ENCODE results near the gene GDPD5.

Gene GDPD5

DNA sequence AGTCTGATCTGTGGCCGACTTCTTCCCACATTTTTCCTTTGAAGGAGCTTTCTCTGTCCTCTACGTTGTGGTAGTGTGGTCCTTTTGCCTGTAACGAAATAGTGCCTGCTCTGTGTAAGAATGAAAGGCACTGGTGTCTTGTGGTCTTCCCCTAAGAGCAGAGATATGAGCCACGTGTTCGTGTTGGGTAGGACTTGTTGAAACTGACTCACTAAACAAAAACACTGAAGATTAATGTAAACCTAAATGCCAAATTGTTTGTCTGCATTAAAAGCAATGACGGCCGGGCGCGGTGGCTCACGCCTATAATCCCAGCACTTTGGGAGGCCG lies 136.5 kb downstream of the GDPD5 start:
- no peak for ATAC-seq
- no peak for TF ChIP-seq BACH2 (CRISPR knock-in tag; IDR thresholded peaks at IDR 0.05; ENCODE audit: borderline replicate concordance)
- TF ChIP-seq, protein P1, sequence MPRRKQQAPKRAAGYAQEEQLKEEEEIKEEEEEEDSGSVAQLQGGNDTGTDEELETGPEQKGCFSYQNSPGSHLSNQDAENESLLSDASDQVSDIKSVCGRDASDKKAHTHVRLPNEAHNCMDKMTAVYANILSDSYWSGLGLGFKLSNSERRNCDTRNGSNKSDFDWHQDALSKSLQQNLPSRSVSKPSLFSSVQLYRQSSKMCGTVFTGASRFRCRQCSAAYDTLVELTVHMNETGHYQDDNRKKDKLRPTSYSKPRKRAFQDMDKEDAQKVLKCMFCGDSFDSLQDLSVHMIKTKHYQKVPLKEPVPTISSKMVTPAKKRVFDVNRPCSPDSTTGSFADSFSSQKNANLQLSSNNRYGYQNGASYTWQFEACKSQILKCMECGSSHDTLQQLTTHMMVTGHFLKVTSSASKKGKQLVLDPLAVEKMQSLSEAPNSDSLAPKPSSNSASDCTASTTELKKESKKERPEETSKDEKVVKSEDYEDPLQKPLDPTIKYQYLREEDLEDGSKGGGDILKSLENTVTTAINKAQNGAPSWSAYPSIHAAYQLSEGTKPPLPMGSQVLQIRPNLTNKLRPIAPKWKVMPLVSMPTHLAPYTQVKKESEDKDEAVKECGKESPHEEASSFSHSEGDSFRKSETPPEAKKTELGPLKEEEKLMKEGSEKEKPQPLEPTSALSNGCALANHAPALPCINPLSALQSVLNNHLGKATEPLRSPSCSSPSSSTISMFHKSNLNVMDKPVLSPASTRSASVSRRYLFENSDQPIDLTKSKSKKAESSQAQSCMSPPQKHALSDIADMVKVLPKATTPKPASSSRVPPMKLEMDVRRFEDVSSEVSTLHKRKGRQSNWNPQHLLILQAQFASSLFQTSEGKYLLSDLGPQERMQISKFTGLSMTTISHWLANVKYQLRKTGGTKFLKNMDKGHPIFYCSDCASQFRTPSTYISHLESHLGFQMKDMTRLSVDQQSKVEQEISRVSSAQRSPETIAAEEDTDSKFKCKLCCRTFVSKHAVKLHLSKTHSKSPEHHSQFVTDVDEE (CRISPR knock-in tag; IDR thresholded peaks at IDR 0.05) = no peak

DNA sequence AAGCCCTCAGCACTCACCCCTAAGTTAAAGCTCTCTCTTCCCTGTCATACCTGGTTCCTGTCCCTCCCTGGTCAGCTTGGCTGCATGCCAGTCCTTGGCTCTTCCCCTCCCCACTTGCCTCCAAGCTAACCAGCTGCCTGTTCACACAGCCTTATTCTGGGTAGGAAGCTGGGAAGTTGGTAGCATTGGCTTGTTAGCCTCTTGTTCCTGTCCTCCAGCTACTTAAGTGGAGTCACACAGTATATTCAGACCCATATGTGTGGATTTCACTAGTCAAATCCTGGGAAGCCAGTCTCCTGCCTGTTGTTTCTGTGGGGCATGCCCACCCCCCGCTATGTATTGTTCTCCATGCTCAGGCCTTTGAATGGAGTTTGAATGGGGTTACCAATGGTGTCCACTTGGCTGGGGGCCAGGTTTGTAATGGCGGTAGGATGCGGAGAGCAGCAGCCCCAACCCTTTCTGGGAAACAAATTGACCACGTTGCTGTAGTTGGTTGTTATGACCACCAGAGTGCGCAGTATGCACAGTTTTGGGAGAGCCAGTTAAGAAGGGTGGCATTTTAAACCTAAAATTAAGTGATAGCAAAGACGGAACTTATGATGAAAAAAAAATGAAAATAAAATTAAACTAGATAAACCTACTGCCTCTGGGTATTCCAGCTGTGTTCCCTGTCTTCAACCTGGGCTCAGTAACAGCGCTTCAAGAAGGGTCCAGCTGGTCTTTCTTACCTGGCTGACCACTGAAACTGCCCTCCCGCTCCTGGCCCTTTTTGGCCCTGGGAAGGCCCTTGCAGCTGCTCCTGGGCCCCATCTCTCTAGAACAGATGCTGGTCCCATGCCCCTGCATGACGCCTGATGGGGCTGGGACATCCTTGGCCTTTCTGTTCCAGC lies 137.1 kb downstream of the GDPD5 start:
- TF ChIP-seq PPARA (CRISPR knock-in tag; IDR thresholded peaks at IDR 0.05; ENCODE audit: borderline replicate concordance) (no peak), ZNF70 (CRISPR knock-in tag; IDR thresholded peaks at IDR 0.05) (no peak), TOX (CRISPR knock-in tag; IDR thresholded peaks at IDR 0.05; ENCODE audit: borderline replicate concordance) (no peak), SNAI2 (CRISPR knock-in tag; IDR thresholded peaks at IDR 0.05) (no peak)
- TF ChIP-seq, protein P2, sequence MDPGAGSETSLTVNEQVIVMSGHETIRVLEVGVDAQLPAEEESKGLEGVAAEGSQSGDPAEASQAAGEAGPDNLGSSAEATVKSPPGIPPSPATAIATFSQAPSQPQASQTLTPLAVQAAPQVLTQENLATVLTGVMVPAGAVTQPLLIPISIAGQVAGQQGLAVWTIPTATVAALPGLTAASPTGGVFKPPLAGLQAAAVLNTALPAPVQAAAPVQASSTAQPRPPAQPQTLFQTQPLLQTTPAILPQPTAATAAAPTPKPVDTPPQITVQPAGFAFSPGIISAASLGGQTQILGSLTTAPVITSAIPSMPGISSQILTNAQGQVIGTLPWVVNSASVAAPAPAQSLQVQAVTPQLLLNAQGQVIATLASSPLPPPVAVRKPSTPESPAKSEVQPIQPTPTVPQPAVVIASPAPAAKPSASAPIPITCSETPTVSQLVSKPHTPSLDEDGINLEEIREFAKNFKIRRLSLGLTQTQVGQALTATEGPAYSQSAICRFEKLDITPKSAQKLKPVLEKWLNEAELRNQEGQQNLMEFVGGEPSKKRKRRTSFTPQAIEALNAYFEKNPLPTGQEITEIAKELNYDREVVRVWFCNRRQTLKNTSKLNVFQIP (CRISPR knock-in tag; IDR thresholded peaks at IDR 0.05; ENCODE audit: borderline replicate concordance, low read depth) = no peak
- TF ChIP-seq, protein P3, sequence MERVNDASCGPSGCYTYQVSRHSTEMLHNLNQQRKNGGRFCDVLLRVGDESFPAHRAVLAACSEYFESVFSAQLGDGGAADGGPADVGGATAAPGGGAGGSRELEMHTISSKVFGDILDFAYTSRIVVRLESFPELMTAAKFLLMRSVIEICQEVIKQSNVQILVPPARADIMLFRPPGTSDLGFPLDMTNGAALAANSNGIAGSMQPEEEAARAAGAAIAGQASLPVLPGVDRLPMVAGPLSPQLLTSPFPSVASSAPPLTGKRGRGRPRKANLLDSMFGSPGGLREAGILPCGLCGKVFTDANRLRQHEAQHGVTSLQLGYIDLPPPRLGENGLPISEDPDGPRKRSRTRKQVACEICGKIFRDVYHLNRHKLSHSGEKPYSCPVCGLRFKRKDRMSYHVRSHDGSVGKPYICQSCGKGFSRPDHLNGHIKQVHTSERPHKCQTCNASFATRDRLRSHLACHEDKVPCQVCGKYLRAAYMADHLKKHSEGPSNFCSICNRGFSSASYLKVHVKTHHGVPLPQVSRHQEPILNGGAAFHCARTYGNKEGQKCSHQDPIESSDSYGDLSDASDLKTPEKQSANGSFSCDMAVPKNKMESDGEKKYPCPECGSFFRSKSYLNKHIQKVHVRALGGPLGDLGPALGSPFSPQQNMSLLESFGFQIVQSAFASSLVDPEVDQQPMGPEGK (CRISPR knock-in tag; IDR thresholded peaks at IDR 0.05; ENCODE audit: borderline replicate concordance) = no peak
- TF ChIP-seq, protein P4, sequence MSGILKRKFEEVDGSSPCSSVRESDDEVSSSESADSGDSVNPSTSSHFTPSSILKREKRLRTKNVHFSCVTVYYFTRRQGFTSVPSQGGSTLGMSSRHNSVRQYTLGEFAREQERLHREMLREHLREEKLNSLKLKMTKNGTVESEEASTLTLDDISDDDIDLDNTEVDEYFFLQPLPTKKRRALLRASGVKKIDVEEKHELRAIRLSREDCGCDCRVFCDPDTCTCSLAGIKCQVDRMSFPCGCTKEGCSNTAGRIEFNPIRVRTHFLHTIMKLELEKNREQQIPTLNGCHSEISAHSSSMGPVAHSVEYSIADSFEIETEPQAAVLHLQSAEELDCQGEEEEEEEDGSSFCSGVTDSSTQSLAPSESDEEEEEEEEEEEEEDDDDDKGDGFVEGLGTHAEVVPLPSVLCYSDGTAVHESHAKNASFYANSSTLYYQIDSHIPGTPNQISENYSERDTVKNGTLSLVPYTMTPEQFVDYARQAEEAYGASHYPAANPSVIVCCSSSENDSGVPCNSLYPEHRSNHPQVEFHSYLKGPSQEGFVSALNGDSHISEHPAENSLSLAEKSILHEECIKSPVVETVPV (CRISPR knock-in tag; IDR thresholded peaks at IDR 0.05) = no peak
- TF ChIP-seq, protein P1 (CRISPR knock-in tag; IDR thresholded peaks at IDR 0.05) = no peak
- ATAC-seq = peak; percentile 85

DNA sequence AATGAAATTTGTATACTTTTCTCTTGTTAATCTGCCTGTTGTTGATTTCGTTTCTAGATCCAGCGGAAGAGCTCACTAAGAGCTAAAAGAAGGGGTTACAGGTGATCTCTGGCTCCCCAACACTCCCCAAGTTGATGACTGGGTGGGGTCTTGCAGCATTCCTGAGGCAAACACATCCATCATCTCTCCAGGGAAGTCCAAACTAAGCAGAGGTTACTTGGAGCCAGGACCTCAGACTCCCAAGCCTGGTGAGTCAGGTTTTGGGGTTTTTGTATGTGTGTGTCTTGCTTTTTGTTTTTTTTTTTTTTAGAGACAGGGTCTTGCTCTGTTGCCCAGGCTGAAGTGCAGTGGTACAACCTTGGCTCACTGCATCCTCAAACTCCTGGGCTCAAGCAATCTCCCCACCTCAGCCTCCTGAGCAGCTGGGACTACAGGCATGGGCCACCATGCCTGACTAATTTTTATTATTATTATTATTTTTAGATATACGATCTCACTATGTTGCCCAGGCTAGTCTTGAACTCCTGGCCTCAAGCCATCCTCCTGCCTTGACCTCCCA lies 137.9 kb downstream of the GDPD5 start:
- no peak for ATAC-seq
- TF ChIP-seq TCF4 (CRISPR knock-in tag; IDR thresholded peaks at IDR 0.05; ENCODE audit: borderline replicate concordance) (no peak), OSR1 (CRISPR knock-in tag; IDR thresholded peaks at IDR 0.05) (no peak), ZFP30 (CRISPR knock-in tag; IDR thresholded peaks at IDR 0.05) (no peak), ZFP3 (CRISPR knock-in tag; IDR thresholded peaks at IDR 0.05) (no peak), ZC3H10 (CRISPR knock-in tag; IDR thresholded peaks at IDR 0.05) (no peak), ARNTL (CRISPR knock-in tag; IDR thresholded peaks at IDR 0.05; ENCODE audit: borderline replicate concordance, low read depth) (no peak), ISL1 (CRISPR knock-in tag; IDR thresholded peaks at IDR 0.05) (no peak), ZNF8 (CRISPR knock-in tag; IDR thresholded peaks at IDR 0.05) (no peak)
- TF ChIP-seq, protein P3 (CRISPR knock-in tag; IDR thresholded peaks at IDR 0.05; ENCODE audit: borderline replicate concordance) = no peak
- TF ChIP-seq, protein P1 (CRISPR knock-in tag; IDR thresholded peaks at IDR 0.05) = no peak
